ENCODE data around the gene ARHGAP26.

The ARHGAP26 gene

DNA sequence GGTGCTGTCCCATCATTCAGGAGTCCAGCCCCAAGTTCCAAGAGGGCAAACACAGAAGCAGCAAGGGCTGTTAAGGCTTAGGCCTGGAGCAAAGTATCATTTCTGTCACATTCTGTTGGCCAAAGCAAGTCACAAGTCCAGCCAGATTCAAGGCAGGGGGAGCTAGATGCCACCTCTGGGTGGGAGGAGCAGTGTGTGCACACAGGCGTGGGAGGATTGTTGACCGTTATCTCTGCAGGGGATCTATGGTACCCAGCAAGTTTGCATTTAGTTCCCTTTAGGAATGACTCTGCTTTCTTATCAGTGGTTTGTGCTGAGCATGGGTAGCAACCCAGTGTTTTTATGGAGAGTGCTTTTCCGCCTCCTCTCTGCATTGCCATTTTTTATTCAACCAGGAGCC lies 354.4 kb downstream of the ARHGAP26 start:
- H3K4me2 ChIP-seq, result peak overlapping the region; percentile 29
- peaks cover 92% of the 10 kb centered on the region for H3K4me1 ChIP-seq (ENCODE audit: low read depth, poor library complexity, severe bottlenecking)
- no peaks in the 10 kb centered on the region for H3K36me3 ChIP-seq (ENCODE audit: insufficient read depth)
- TF ChIP-seq CTCF (conservative IDR thresholded peaks at IDR 0.05; ENCODE audit: low read depth, low read length), result no peak
- no peak overlapping the region for H2AFZ ChIP-seq (ENCODE audit: low read depth)
- H3K4me3 ChIP-seq (IDR thresholded peaks at IDR 0.05; ENCODE audit: insufficient read depth, low read depth, low read length), result no peak overlapping the region
- no peaks in the 10 kb centered on the region for H4K20me1 ChIP-seq (ENCODE audit: insufficient read depth)
- H3K9ac ChIP-seq, result no peak overlapping the region
- H3K27me3 ChIP-seq (ENCODE audit: insufficient read depth, low read depth), result no peaks in the 10 kb centered on the region
- H3K79me2 ChIP-seq (ENCODE audit: insufficient read depth, low read depth), result peaks cover 10% of the 10 kb centered on the region; the same call in 1 of the 2 replicates
- no peak overlapping the region for H3K27ac ChIP-seq

GRCh38 chr5:143126174-143127019 lies 356.2 kb downstream of the ARHGAP26 start:
- Histone ChIP-seq H3K79me2 (ENCODE audit: insufficient read depth, low read depth) (peaks cover 10% of the 10 kb centered on the region; the same call in 1 of the 2 replicates), H4K20me1 (ENCODE audit: insufficient read depth) (no peaks in the 10 kb centered on the region), H2AFZ (ENCODE audit: low read depth) (no peak overlapping the region), H3K4me2 (peak overlapping the region; percentile 10; the same call in 1 of the 2 replicates), H3K27ac (no peak overlapping the region), H3K9ac (no peak overlapping the region), H3K27me3 (ENCODE audit: insufficient read depth, low read depth) (no peaks in the 10 kb centered on the region), H3K36me3 (ENCODE audit: insufficient read depth) (no peaks in the 10 kb centered on the region), H3K4me3 (IDR thresholded peaks at IDR 0.05; ENCODE audit: insufficient read depth, low read depth, low read length) (no peak overlapping the region), H3K4me1 (ENCODE audit: low read depth, poor library complexity, severe bottlenecking) (peaks cover 86% of the 10 kb centered on the region)
- no peak for TF ChIP-seq CTCF (conservative IDR thresholded peaks at IDR 0.05; ENCODE audit: low read depth, low read length)

DNA sequence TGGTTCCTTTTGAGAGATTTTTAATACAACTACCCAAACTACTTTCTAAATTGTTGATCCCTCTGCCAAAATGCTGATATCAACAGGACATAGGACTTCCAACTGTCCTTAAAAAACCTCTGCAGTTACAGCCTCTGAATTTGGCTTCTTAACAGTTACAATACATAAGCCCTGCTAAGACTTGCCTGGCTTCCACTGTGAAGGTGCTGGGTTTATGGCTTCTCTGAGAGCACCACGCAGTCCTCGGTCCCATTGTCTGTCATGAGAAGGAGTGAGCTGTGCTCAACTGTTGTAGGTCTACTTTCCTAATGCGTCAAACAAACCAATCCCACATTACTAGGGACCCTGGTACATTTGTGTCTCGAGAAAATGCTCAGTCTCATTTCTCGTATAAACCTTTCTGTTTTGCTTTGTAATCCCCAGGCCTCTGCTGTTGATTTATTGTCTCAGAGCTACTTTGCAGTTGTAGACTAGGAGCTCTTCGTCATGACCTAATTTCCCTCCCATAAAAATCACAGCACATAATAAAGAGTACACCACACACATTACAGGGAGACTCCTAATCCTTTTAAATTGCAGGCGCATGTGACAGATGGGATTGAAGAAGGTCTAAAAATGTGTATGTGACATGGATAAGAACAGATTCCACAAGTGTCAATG lies 358.4 kb downstream of the ARHGAP26 start:
- peaks cover 84% of the 10 kb centered on the region for H3K4me1 ChIP-seq (ENCODE audit: low read depth, poor library complexity, severe bottlenecking)
- no peak overlapping the region for H3K27ac ChIP-seq
- H4K20me1 ChIP-seq (ENCODE audit: insufficient read depth), result no peaks in the 10 kb centered on the region
- no peak overlapping the region for H3K4me2 ChIP-seq
- H3K4me3 ChIP-seq (IDR thresholded peaks at IDR 0.05; ENCODE audit: insufficient read depth, low read depth, low read length), result no peak overlapping the region
- TF ChIP-seq CTCF (conservative IDR thresholded peaks at IDR 0.05; ENCODE audit: low read depth, low read length), result no peak
- H3K36me3 ChIP-seq (ENCODE audit: insufficient read depth), result no peaks in the 10 kb centered on the region
- peaks cover 4% of the 10 kb centered on the region; the same call in 1 of the 2 replicates for H3K79me2 ChIP-seq (ENCODE audit: insufficient read depth, low read depth)
- no peaks in the 10 kb centered on the region for H3K27me3 ChIP-seq (ENCODE audit: insufficient read depth, low read depth)
- no peak overlapping the region for H2AFZ ChIP-seq (ENCODE audit: low read depth)
- H3K9ac ChIP-seq, result no peak overlapping the region

DNA sequence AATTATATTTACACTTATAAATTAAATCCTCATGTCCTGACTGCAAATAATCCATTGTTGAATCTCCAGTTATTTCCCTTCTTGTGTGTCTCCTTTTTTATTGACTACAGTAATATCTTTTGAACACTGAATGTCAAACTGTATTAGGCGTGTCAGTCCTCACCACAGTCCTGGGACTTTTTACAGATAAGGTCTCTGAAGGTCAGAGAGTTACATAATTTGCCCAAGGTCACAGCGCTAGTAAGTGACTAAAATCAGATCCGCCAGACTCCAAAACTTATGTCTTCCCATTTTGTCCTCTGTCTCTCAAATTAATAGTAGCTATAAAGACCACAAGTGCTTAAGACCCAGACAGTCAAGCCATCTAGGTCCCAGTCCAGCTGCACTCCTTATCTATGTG lies 359.0 kb downstream of the ARHGAP26 start:
- TF ChIP-seq CTCF (conservative IDR thresholded peaks at IDR 0.05; ENCODE audit: low read depth, low read length), result no peak
- H3K27ac ChIP-seq, result no peak overlapping the region
- no peak overlapping the region for H3K4me2 ChIP-seq
- H3K4me1 ChIP-seq (ENCODE audit: low read depth, poor library complexity, severe bottlenecking), result peaks cover 84% of the 10 kb centered on the region
- H3K27me3 ChIP-seq (ENCODE audit: insufficient read depth, low read depth), result no peaks in the 10 kb centered on the region
- H3K4me3 ChIP-seq (IDR thresholded peaks at IDR 0.05; ENCODE audit: insufficient read depth, low read depth, low read length), result no peak overlapping the region
- H3K9ac ChIP-seq, result no peak overlapping the region
- no peaks in the 10 kb centered on the region for H4K20me1 ChIP-seq (ENCODE audit: insufficient read depth)
- H3K79me2 ChIP-seq (ENCODE audit: insufficient read depth, low read depth), result peaks cover under 1% of the 10 kb centered on the region; the same call in 1 of the 2 replicates
- no peaks in the 10 kb centered on the region for H3K36me3 ChIP-seq (ENCODE audit: insufficient read depth)
- H2AFZ ChIP-seq (ENCODE audit: low read depth), result no peak overlapping the region
